Measurements from ENCODE around the gene ZNF672. TPM values are rescaled to one million over a fixed set of nuclear protein-coding genes. Genes with fewer than 3 reads are reported as not detected.

ZNF672 gene
- total and polyA plus RNA-seq, 4 experiments from 2014 or later = 12.4 to 42.8 (median 34.5) TPM

DNA sequence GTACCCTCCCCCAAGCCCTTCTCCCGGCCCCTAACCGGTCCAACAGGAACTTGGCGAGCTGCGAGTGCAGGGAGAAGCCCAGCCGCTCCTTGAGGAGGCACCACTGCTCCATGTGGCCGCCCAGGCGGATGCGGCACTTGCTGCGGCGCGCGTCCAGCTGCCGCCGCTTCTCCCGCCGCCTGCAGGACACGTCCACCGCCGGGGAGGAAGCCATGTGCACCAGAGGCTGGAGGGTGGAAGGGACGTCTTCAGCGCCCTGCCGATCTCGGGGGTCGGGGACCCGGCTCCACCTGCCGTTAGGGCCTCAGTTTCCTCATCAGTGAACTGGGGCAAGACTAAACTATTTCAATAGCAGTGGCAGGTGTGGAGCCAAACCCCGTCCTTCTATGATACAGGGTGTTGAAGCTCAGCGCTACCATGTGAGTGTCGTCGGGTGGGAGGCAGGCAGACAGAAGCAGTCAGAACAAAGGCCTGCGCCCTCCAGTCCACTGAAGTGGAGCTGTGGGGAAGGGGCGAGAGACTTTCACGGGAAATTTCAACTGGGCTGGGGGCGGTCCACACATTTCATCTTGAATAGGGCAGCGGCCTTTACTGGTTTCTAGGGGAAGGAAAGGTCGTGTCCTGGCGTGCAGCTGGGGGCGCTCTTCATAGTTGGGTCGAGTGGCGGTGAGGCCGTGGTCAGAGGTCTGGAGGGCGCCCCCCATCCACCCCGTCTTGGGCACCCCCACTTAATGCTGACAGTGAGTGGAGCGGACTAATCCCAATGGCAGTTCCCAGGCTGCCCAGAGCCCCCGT, 20.3 kb downstream of the ZNF672 start:
- H3K36me3 Mint-ChIP-seq = peaks cover 5 to 6% of the 10 kb centered on the region in 2 donors
- Histone ChIP-seq H3K27me3 (ENCODE audit: insufficient read depth, low read length) (no peaks in the 10 kb centered on the region), H3K4me1 (ENCODE audit: insufficient read depth, low read length) (peaks cover 59% of the 10 kb centered on the region), H3K9me3 (ENCODE audit: control insufficient read depth in 1 of 2, low read length in 2 of 2) (no peaks in the 10 kb centered on the region), H3K27ac (ENCODE audit: low read depth, low read length) (peak overlapping the region; percentile 58), H3K4me3 (ENCODE audit: low read length in 2 of 2) (peak overlapping the region; percentile 66), H3K36me3 (ENCODE audit: insufficient read depth, low read length) (no peaks in the 10 kb centered on the region)
- peak overlapping the region; percentile 84 to 93 (median 89) for H3K4me3 Mint-ChIP-seq
- peak in 1 of 5 donors; percentile 20 for DNase-seq
- peaks cover 37 to 57% (median 41%) of the 10 kb centered on the region in 4 donors for H3K4me1 Mint-ChIP-seq
- H3K27me3 Mint-ChIP-seq = no peaks in the 10 kb centered on the region
- H3K27ac Mint-ChIP-seq = peak overlapping the region; percentile 88 to 98 (median 97)
- ChIA-PET CTCF (ENCODE audit: partially characterized antibody) (interaction anchor here (0.7 to 3.3 kb wide), 10 partner anchors 11 to 55 kb away, joined by 3 to 54 read pairs (median 6); partner anchors contain the start of genes SH3BP5L and ZNF672), POLR2A (ENCODE audit: partially characterized antibody) (interaction anchor here (1.0 to 9.6 kb wide), 6 partner anchors 11 to 48 kb away, joined by 4 to 210 read pairs (median 38); partner anchors contain the start of genes PGBD2, SH3BP5L and ZNF672)
- intact Hi-C loops (cut with micrococcal nuclease) = no loop called here
- peaks cover 0 to 1% (median 0%) of the 10 kb centered on the region in 8 donors for H3K9me3 Mint-ChIP-seq

- Mint-ChIP-seq H3K27ac (peak within 1 kb of the TSS; percentile 88 to 98 (median 97)), H3K36me3 (peaks cover 4 to 5% of the 10 kb centered on the region in 2 donors), H3K27me3 (no peaks in the 10 kb centered on the region), H3K4me1 (peaks cover 38 to 63% (median 45%) of the 10 kb centered on the region in 4 donors), H3K9me3 (peaks cover 0 to 1% (median 0%) of the 10 kb centered on the region in 8 donors), H3K4me3 (peak within 1 kb of the TSS; percentile 84 to 93 (median 89))
- H3K9me3 ChIP-seq (ENCODE audit: control insufficient read depth in 1 of 2, low read length in 2 of 2) = no peaks in the 10 kb centered on the region
- H3K4me3 ChIP-seq (ENCODE audit: low read length in 2 of 2) = peak within 1 kb of the TSS; percentile 66 to 81
- H3K27me3 ChIP-seq (ENCODE audit: insufficient read depth, low read length) = no peaks in the 10 kb centered on the region
- H3K27ac ChIP-seq (ENCODE audit: low read depth, low read length) = peak within 1 kb of the TSS; percentile 58
- ChIA-PET POLR2A (ENCODE audit: partially characterized antibody) (interaction anchor here (1.0 to 9.6 kb wide), 9 partner anchors 8 to 47 kb away, joined by 3 to 210 read pairs (median 8); partner anchors contain the start of genes PGBD2, SH3BP5L and ZNF672), CTCF (ENCODE audit: partially characterized antibody) (interaction anchor here (0.7 to 3.3 kb wide), 9 partner anchors 12 to 54 kb away, joined by 3 to 54 read pairs (median 6); partner anchors contain the start of genes SH3BP5L and ZNF672)
- intact Hi-C loops (cut with micrococcal nuclease) = loop anchor here (1.0 kb wide), 4 partner anchors 14 to 47 kb away; partner anchors contain the start of genes PGBD2 and ZNF672
- peak; percentile 97 to 98 (median 97) for DNase-seq
- H3K4me1 ChIP-seq (ENCODE audit: insufficient read depth, low read length) = peaks cover 58% of the 10 kb centered on the region
- no peaks in the 10 kb centered on the region for H3K36me3 ChIP-seq (ENCODE audit: insufficient read depth, low read length)
Observed at GRCh38 chr1:248858891-248859889, 21.2 kb downstream of the ZNF672 start, which contains the start of gene ZNF692. TSS of gene ZNF692 (minus strand) at chr1:248859085. CDS start at chr1:248858309, 776 bp downstream.

DNA sequence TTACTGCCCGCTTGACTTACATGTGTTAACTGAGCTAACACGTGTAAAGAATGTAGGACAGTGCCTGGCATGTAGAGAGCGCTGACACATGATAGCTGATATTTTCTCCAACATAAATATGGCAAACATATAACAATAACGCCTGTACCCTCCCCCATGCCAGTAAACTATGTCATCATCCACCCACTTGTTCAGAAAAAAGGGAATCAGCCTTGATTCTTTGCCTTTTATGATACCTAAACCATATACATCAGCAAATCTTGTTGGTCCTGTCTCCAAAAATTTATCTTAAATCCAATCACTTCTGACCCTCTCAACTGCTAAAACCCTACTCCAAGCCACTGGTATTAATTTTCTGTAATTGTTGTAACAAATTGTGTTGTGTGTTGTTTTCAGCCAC, 22.0 kb downstream of the ZNF672 start:
- Histone ChIP-seq H3K4me3 (ENCODE audit: low read length in 2 of 2) (no peak overlapping the region), H3K4me1 (ENCODE audit: insufficient read depth, low read length) (peaks cover 50% of the 10 kb centered on the region), H3K9me3 (ENCODE audit: control insufficient read depth in 1 of 2, low read length in 2 of 2) (no peaks in the 10 kb centered on the region), H3K27me3 (ENCODE audit: insufficient read depth, low read length) (no peaks in the 10 kb centered on the region), H3K36me3 (ENCODE audit: insufficient read depth, low read length) (no peaks in the 10 kb centered on the region), H3K27ac (ENCODE audit: low read depth, low read length) (no peak overlapping the region)
- peak overlapping the region; percentile 88 to 98 (median 97) for H3K27ac Mint-ChIP-seq
- CTCF ChIA-PET (ENCODE audit: partially characterized antibody) = interaction anchor here (1.3 to 3.3 kb wide), 5 partner anchors 12 to 44 kb away, joined by 3 to 54 read pairs (median 12); partner anchors contain the start of genes SH3BP5L and ZNF672
- intact Hi-C loops (cut with micrococcal nuclease) = no loop called here
- H3K4me1 Mint-ChIP-seq = peaks cover 34 to 69% (median 44%) of the 10 kb centered on the region in 4 donors
- peaks cover 0 to 1% (median 0%) of the 10 kb centered on the region in 8 donors for H3K9me3 Mint-ChIP-seq
- no peak for DNase-seq
- H3K4me3 Mint-ChIP-seq = peak overlapping the region; percentile 84 to 93 (median 89)
- POLR2A ChIA-PET (ENCODE audit: partially characterized antibody) = interaction anchor here (1.0 to 9.6 kb wide), 7 partner anchors 9 to 46 kb away, joined by 3 to 210 read pairs (median 15); partner anchors contain the start of genes PGBD2, SH3BP5L and ZNF672
- H3K36me3 Mint-ChIP-seq = peaks cover under 1 to 1% of the 10 kb centered on the region in 2 donors
- no peaks in the 10 kb centered on the region for H3K27me3 Mint-ChIP-seq

DNA sequence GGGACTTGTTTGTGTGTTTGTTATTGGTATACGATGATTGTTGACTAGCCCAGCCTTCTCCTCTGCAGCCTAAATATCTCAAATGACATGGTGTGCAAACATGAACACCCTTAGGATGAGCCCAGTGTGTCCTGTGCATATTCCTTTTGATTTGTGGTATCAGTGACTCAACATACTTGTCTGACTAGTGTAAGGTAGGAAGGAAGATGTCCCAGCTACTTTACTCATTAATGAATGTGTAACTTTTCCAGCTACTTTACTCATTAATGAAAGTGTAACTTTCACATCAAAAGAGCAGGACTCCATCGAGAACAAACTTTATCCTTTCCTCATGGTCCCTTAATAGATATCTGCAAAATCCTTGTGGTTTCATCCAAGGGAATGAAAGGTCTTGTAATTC, 23.6 kb downstream of the ZNF672 start:
- ChIA-PET CTCF (ENCODE audit: partially characterized antibody) (interaction anchor here (1.2 to 2.4 kb wide), 4 partner anchors 12 to 35 kb away, joined by 3 to 6 read pairs (median 4); partner anchors contain the start of gene SH3BP5L), POLR2A (ENCODE audit: partially characterized antibody) (interaction anchor here (3.0 to 9.6 kb wide), 3 partner anchors 12 to 34 kb away, joined by 23 to 210 read pairs (median 84); partner anchors contain the start of genes SH3BP5L and ZNF672)
- no peak for DNase-seq
- H3K27me3 Mint-ChIP-seq = no peaks in the 10 kb centered on the region
- H3K9me3 ChIP-seq (ENCODE audit: control insufficient read depth in 1 of 2, low read length in 2 of 2) = no peaks in the 10 kb centered on the region
- intact Hi-C loops (cut with micrococcal nuclease) = no loop called here
- H3K4me1 ChIP-seq (ENCODE audit: insufficient read depth, low read length) = peaks cover 50% of the 10 kb centered on the region
- H3K4me3 ChIP-seq (ENCODE audit: low read length in 2 of 2) = no peak overlapping the region
- peaks cover 0 to 1% (median 0%) of the 10 kb centered on the region in 8 donors for H3K9me3 Mint-ChIP-seq
- peaks cover 0 to 1% of the 10 kb centered on the region in 2 donors for H3K36me3 Mint-ChIP-seq
- H3K4me3 Mint-ChIP-seq = peak overlapping the region in 5 of 8 donors; percentile 6 to 60 (median 20)
- H3K36me3 ChIP-seq (ENCODE audit: insufficient read depth, low read length) = no peaks in the 10 kb centered on the region
- no peaks in the 10 kb centered on the region for H3K27me3 ChIP-seq (ENCODE audit: insufficient read depth, low read length)
- H3K27ac ChIP-seq (ENCODE audit: low read depth, low read length) = no peak overlapping the region
- peak overlapping the region in 2 of 7 donors; percentile 58 to 76 for H3K27ac Mint-ChIP-seq
- H3K4me1 Mint-ChIP-seq = peaks cover 34 to 68% (median 42%) of the 10 kb centered on the region in 4 donors

- H3K36me3 Mint-ChIP-seq = peaks cover 0 to 1% of the 10 kb centered on the region in 2 donors
Observed at GRCh38 chr1:248862695-248862997, 24.6 kb downstream of the ZNF672 start.

More at GRCh38 chr1:248862695-248862997, 24.6 kb downstream of the ZNF672 start:
- Histone ChIP-seq H3K27ac (ENCODE audit: low read depth, low read length) (peak overlapping the region; percentile 59), H3K4me3 (ENCODE audit: low read length in 2 of 2) (peak overlapping the region; percentile 64 to 79), H3K27me3 (ENCODE audit: insufficient read depth, low read length) (no peaks in the 10 kb centered on the region), H3K9me3 (ENCODE audit: control insufficient read depth in 1 of 2, low read length in 2 of 2) (no peaks in the 10 kb centered on the region), H3K36me3 (ENCODE audit: insufficient read depth, low read length) (no peaks in the 10 kb centered on the region), H3K4me1 (ENCODE audit: insufficient read depth, low read length) (peaks cover 40% of the 10 kb centered on the region)
- intact Hi-C loops (cut with micrococcal nuclease) = no loop called here
- CTCF ChIA-PET (ENCODE audit: partially characterized antibody) = interaction anchor here (0.7 to 2.4 kb wide), 4 partner anchors 8 to 37 kb away, joined by 3 to 6 read pairs (median 4); partner anchors contain the start of gene SH3BP5L
- POLR2A ChIA-PET (ENCODE audit: partially characterized antibody) = interaction anchor here (3.0 to 9.6 kb wide), 3 partner anchors 11 to 36 kb away, joined by 23 to 210 read pairs (median 84); partner anchors contain the start of genes SH3BP5L and ZNF672
- H3K27me3 Mint-ChIP-seq = no peaks in the 10 kb centered on the region
- peaks cover 31 to 61% (median 38%) of the 10 kb centered on the region in 4 donors for H3K4me1 Mint-ChIP-seq
- DNase-seq = no peak
- peaks cover 0 to 1% (median 0%) of the 10 kb centered on the region in 8 donors for H3K9me3 Mint-ChIP-seq
- H3K4me3 Mint-ChIP-seq = peak overlapping the region; percentile 87 to 95 (median 92)
- peak overlapping the region; percentile 50 to 96 (median 91) for H3K27ac Mint-ChIP-seq
